Kidney glomerular epithelial cell (primary cell): ENCODE results near the gene GTF2E1.
"Not testable (repeated sequence)": the region's sequence is repeated elsewhere in the genome, so short reads cannot be mapped to it uniquely, and the experiment has no call there.

Experiments used
- DNase-seq: peaks from one replicate; lab custom pipeline; 2025; lab: John Stamatoyannopoulos, UW

Gene GTF2E1

GRCh38 chr3:120756061-120756460 lies 13.5 kb downstream of the GTF2E1 start:
- no peak for DNase-seq

GRCh38 chr3:120758551-120758950 lies 16.0 kb downstream of the GTF2E1 start:
- DNase-seq = not testable (repeated sequence)

- no peak for DNase-seq
Observed at GRCh38 chr3:120762615-120763014, 20.1 kb downstream of the GTF2E1 start.

- no peak for DNase-seq
Observed at GRCh38 chr3:120763601-120764000, 21.1 kb downstream of the GTF2E1 start.

- DNase-seq = no peak
Observed at GRCh38 chr3:120764206-120764605, 21.7 kb downstream of the GTF2E1 start.

GRCh38 chr3:120765830-120766493 lies 23.4 kb downstream of the GTF2E1 start:
- DNase-seq = no peak

- no peak for DNase-seq
Observed at GRCh38 chr3:120766576-120766975, 24.0 kb downstream of the GTF2E1 start.

- DNase-seq = no peak
Observed at GRCh38 chr3:120767106-120767505, 24.6 kb downstream of the GTF2E1 start.

- no peak for DNase-seq
Observed at GRCh38 chr3:120769436-120769835, 26.9 kb downstream of the GTF2E1 start.

- no peak for DNase-seq
Observed at GRCh38 chr3:120770891-120771290, 28.3 kb downstream of the GTF2E1 start.

- no peak for DNase-seq
Observed at GRCh38 chr3:120772081-120772480, 29.5 kb downstream of the GTF2E1 start.

- peak; percentile 42 for DNase-seq
Observed at GRCh38 chr3:120773932-120774331, 31.4 kb downstream of the GTF2E1 start.

- DNase-seq = no peak
Observed at GRCh38 chr3:120775411-120775810, 32.9 kb downstream of the GTF2E1 start.

- no peak for DNase-seq
Observed at GRCh38 chr3:120778776-120779175, 36.2 kb downstream of the GTF2E1 start.

- DNase-seq = no peak
Observed at GRCh38 chr3:120780977-120781376, 38.4 kb downstream of the GTF2E1 start.

GRCh38 chr3:120785832-120786231 lies 43.3 kb downstream of the GTF2E1 start:
- not testable (repeated sequence) for DNase-seq

- no peak for DNase-seq
Observed at GRCh38 chr3:120791010-120791409, 48.5 kb downstream of the GTF2E1 start.

- DNase-seq = peak; percentile 42
Observed at GRCh38 chr3:120791913-120792312, 49.4 kb downstream of the GTF2E1 start.

- DNase-seq = no peak
Observed at GRCh38 chr3:120793601-120794000, 51.1 kb downstream of the GTF2E1 start.

- peak; percentile 74 for DNase-seq
Observed at GRCh38 chr3:120795017-120795648, 52.6 kb downstream of the GTF2E1 start.

- no peak for DNase-seq
Observed at GRCh38 chr3:120795959-120796358, 53.4 kb downstream of the GTF2E1 start.

- DNase-seq = no peak
Observed at GRCh38 chr3:120796976-120797375, 54.4 kb downstream of the GTF2E1 start.

- no peak for DNase-seq
Observed at GRCh38 chr3:120797857-120798256, 55.3 kb downstream of the GTF2E1 start.

- no peak for DNase-seq
Observed at GRCh38 chr3:120798346-120798745, 55.8 kb downstream of the GTF2E1 start.
